GM18502 (cell line): Measurements from ENCODE around the gene RUVBL1.

ENCODE experiments used
- ATAC-seq: cut with Tn5 transposase; IDR thresholded peaks from one replicate; pipeline ENCODE4 v1.9.1; 2021; ENCODE audit warnings: mild to moderate bottlenecking; ENCODE audit not compliant: unreplicated experiment, poor library complexity

The RUVBL1 gene

GRCh38 chr3:128070898-128071591 is 52.6 kb downstream of the RUVBL1 start:
- no peak for ATAC-seq

- ATAC-seq, result no peak
These were observed 54.3 kb downstream of the RUVBL1 start for GRCh38 chr3:128069271-128069670.

- ATAC-seq, result no peak
These were observed 55.4 kb downstream of the RUVBL1 start for GRCh38 chr3:128068156-128068620.

- no peak for ATAC-seq
These were observed 56.1 kb downstream of the RUVBL1 start for GRCh38 chr3:128067489-128067888.

- ATAC-seq, result no peak
These were observed 56.9 kb downstream of the RUVBL1 start for GRCh38 chr3:128066676-128067075.

GRCh38 chr3:128066114-128066513 is 57.5 kb downstream of the RUVBL1 start:
- ATAC-seq, result no peak

- ATAC-seq, result no peak
These were observed 58.6 kb downstream of the RUVBL1 start for GRCh38 chr3:128064962-128065361.

GRCh38 chr3:128063865-128064264 is 59.7 kb downstream of the RUVBL1 start:
- no peak for ATAC-seq

GRCh38 chr3:128062033-128062745 is 61.4 kb downstream of the RUVBL1 start:
- no peak for ATAC-seq

GRCh38 chr3:128060473-128061381 is 62.9 kb downstream of the RUVBL1 start:
- no peak for ATAC-seq

- ATAC-seq, result no peak
These were observed 67.4 kb downstream of the RUVBL1 start for GRCh38 chr3:128056258-128056657.

GRCh38 chr3:128054367-128054766 is 69.2 kb downstream of the RUVBL1 start:
- ATAC-seq, result no peak

GRCh38 chr3:128053614-128054013 is 70.0 kb downstream of the RUVBL1 start:
- no peak for ATAC-seq

- ATAC-seq, result no peak
These were observed 70.8 kb downstream of the RUVBL1 start for GRCh38 chr3:128052595-128053351.

- peak; percentile 90 for ATAC-seq
These were observed 71.6 kb downstream of the RUVBL1 start, which contains the start of gene SEC61A1 for GRCh38 chr3:128051837-128052594. TSS of gene SEC61A1 (plus strand) at chr3:128052437. CDS start at chr3:128052553, 116 bp downstream.

- no peak for ATAC-seq
These were observed 72.2 kb downstream of the RUVBL1 start for GRCh38 chr3:128051459-128051836.

- ATAC-seq, result no peak
These were observed 73.0 kb downstream of the RUVBL1 start for GRCh38 chr3:128050597-128050996.

- no peak for ATAC-seq
These were observed 82.3 kb downstream of the RUVBL1 start for GRCh38 chr3:128041344-128041743.

- no peak for ATAC-seq
These were observed 83.0 kb downstream of the RUVBL1 start for GRCh38 chr3:128040660-128041059.
